ENCODE measurements around the gene KCNH8.
A peak's percentile ranks its signal among the peaks of the same experiment; 100 is the strongest.

The KCNH8 gene

GRCh38 chr3:19476281-19476680 lies 328.0 kb downstream of the KCNH8 start:
- TF ChIP-seq POLR2A (IDR thresholded peaks at IDR 0.05; ENCODE audit: low read depth, low read length): no peak
- DNase-seq (ENCODE audit: insufficient read length, low spot score) (no peak), FAIRE-seq (no peak)

GRCh38 chr3:19485267-19485666 lies 337.0 kb downstream of the KCNH8 start:
- FAIRE-seq (no peak), DNase-seq (ENCODE audit: insufficient read length, low spot score) (no peak)
- no peak for TF ChIP-seq POLR2A (IDR thresholded peaks at IDR 0.05; ENCODE audit: low read depth, low read length)

GRCh38 chr3:19487386-19487785 lies 339.1 kb downstream of the KCNH8 start:
- FAIRE-seq: no peak
- DNase-seq (ENCODE audit: insufficient read length, low spot score): no peak
- no peak for TF ChIP-seq POLR2A (IDR thresholded peaks at IDR 0.05; ENCODE audit: low read depth, low read length)

DNA sequence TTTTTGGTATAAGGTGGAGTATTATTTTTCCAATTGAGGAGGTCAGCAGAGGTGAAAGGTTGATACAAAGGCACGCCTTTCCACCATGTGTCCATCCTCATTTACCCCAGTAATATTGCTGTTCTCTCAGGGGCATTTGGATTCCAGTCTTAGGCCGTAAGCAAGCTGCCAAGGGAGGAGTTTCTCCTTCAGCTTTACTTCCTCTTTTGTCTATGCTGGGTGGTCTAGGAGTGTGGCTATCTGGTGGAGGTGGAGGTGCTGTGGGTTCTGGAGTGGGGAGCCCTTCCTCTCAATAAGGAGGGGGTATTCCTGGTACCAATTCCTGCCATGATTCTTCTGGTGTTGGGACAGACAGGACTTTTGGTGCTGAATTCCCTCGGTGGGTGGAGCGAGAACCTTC lies 340.6 kb downstream of the KCNH8 start:
- DNase-seq (ENCODE audit: insufficient read length, low spot score) (no peak), FAIRE-seq (no peak)
- no peak for TF ChIP-seq POLR2A (IDR thresholded peaks at IDR 0.05; ENCODE audit: low read depth, low read length)

DNA sequence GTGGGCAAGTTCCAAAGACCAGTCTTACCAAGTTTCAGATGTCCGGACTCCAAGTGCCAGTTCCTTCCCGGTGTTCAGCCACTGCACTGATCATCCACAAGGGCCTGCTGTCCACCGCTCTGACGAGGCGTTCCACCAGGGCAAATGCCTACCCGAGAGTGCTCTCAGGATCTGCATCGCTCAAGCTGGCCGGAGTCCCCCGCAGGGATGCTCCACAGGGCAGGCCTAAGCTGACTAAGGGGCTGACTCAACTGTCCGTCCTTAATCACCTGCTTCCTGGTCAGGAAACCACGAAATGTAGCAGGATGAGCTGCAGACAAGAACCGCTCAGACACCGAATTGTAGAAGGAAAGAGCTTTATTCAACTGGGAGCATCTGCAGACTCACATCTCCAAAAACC lies 341.6 kb downstream of the KCNH8 start:
- no peak for DNase-seq (ENCODE audit: insufficient read length, low spot score)
- no peak for FAIRE-seq
- TF ChIP-seq POLR2A (IDR thresholded peaks at IDR 0.05; ENCODE audit: low read depth, low read length): no peak

DNA sequence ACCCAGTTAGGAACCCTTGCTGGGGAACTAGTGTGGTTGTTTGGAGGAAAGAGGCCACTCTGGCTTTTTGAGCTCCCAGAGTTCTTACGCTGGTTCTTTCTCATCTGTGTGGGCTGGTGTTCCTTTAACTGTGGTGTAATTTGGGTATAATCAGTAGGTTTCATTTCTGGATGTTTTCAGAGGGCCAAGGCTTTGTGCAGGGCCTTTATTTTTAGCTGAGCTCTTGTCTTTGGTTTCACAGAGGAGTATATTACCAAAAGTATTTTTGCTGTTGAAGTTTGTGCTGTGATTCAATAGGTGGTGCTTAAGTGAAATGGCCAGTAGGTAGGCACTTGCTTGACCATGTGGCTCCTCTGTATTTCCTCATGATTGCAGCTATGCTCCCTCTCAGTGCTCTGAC lies 357.9 kb downstream of the KCNH8 start:
- no peak for DNase-seq (ENCODE audit: insufficient read length, low spot score)
- TF ChIP-seq POLR2A (IDR thresholded peaks at IDR 0.05; ENCODE audit: low read depth, low read length): no peak
- FAIRE-seq: no peak

- no peak for DNase-seq (ENCODE audit: insufficient read length, low spot score)
- TF ChIP-seq POLR2A (IDR thresholded peaks at IDR 0.05; ENCODE audit: low read depth, low read length): no peak
- FAIRE-seq: no peak
Observed at GRCh38 chr3:19522305-19522704, 374.0 kb downstream of the KCNH8 start.

- TF ChIP-seq POLR2A (IDR thresholded peaks at IDR 0.05; ENCODE audit: low read depth, low read length): no peak
- FAIRE-seq (no peak), DNase-seq (ENCODE audit: insufficient read length, low spot score) (no peak)
Observed at GRCh38 chr3:19526071-19526470, 377.8 kb downstream of the KCNH8 start.

DNA sequence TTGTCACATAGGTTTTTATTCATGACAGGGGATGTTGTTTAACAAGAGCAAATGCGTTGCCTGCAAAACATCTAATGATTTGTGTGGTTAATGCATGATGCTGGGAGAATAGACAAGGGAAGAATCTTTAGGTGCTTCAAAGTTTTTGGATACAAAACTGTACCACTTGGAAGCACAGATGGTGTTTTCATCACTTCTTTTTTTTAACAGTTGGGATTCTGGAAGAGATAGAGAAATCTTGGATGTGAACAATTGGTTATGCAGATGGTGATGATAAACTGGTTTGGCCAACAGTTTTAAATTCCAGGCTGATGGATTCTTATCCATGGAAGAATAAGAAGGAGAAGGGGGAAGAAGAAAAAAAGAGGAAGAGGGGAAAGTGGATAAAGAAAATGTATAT lies 379.4 kb downstream of the KCNH8 start:
- DNase-seq (ENCODE audit: insufficient read length, low spot score) (no peak), FAIRE-seq (no peak)
- TF ChIP-seq POLR2A (IDR thresholded peaks at IDR 0.05; ENCODE audit: low read depth, low read length): no peak

GRCh38 chr3:19531426-19531825 lies 383.1 kb downstream of the KCNH8 start:
- no peak for FAIRE-seq
- no peak for DNase-seq (ENCODE audit: insufficient read length, low spot score)
- no peak for TF ChIP-seq POLR2A (IDR thresholded peaks at IDR 0.05; ENCODE audit: low read depth, low read length)

DNA sequence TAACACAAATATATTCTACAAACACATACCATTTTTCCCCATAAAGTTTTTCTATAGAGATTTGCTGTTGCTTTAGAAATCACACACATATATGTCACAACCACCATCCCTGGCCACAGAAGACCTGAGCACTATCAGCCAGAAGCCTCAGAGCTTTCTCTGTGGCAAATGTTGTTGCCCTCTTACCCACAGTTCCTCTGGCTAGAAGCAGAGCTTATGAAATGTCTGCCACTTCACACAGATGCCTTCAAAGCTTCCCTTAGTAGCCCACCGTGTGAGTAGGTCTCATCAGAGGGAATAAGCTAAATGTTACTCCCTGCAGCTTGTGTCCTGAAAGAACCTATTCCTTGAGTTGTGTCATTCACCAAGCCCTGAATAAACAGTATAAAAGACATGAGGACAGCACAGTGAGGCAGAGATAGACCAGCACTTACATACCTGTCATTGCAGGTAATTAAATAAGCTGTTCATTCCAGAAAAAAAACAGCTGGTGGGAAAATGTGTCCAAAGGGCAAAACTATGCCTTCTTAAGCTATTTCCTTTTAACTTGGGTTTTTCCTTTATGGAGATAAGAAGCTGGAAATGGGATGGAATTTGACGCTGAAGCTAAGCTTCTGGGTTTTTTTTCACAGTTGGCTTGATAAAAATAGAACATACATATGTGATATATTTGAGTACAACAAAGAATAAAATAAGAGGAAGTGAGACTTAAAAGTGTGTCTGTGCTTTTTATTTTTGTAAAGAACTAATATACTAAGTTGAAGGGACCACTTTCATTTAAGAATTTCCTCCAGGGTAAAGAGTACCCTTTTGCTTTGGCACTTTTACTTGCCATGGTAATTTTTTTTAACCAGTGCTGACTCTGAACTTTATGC lies 391.4 kb downstream of the KCNH8 start:
- no peak for TF ChIP-seq POLR2A (IDR thresholded peaks at IDR 0.05; ENCODE audit: low read depth, low read length)
- no peak for DNase-seq (ENCODE audit: insufficient read length, low spot score)

DNA sequence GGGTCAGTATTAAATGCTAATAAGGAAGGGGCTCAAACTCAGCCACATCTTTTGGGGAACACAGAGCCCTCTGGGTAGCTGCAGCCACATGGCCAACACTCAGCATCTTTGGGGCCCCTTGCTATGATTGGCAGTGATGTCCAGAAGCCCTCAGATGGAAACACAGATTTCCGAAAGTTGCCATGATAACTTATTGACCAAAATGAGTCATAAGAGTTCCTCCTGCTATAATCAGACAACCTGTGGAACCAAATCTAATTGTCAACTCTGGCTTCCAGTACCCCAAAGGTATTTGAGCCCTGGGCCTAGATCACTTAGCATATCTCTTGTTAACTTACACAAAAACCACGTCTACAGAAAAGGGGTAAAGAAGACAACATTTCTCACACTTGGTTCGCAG lies 392.2 kb downstream of the KCNH8 start:
- DNase-seq (ENCODE audit: insufficient read length, low spot score): no peak
- no peak for FAIRE-seq
- no peak for TF ChIP-seq POLR2A (IDR thresholded peaks at IDR 0.05; ENCODE audit: low read depth, low read length)

More for the DNA sequence above, 391.4 kb downstream of the KCNH8 start:
- no peak for FAIRE-seq

GRCh38 chr3:19541284-19541683 lies 393.0 kb downstream of the KCNH8 start:
- TF ChIP-seq POLR2A (IDR thresholded peaks at IDR 0.05; ENCODE audit: low read depth, low read length): no peak

GRCh38 chr3:19543212-19543841 lies 395.0 kb downstream of the KCNH8 start:
- no peak for TF ChIP-seq POLR2A (IDR thresholded peaks at IDR 0.05; ENCODE audit: low read depth, low read length)
- no peak for DNase-seq (ENCODE audit: insufficient read length, low spot score)
- FAIRE-seq: peak; percentile 57

More at GRCh38 chr3:19541284-19541683, 393.0 kb downstream of the KCNH8 start:
- FAIRE-seq (no peak), DNase-seq (ENCODE audit: insufficient read length, low spot score) (no peak)

All from H54 (cell line).